GM23338 (cell line): ENCODE results near the gene R3HDM2. TPM values are rescaled to one million over a fixed set of nuclear protein-coding genes. Genes with fewer than 3 reads are reported as not detected.

Experiments
- ATAC-seq: fragments of 200-7000 bp; cut with Tn5 transposase; 3 replicates; pipeline ENCODE4 v1.9.1; 2020
- DNase-seq: peaks from one replicate; pipeline ENCODE4 v3.0.0-alpha.2; 2015; ENCODE audit warnings: low spot score
- H2AFZ ChIP-seq: fragments of 200-600 bp; sonication (generic); 2 replicates; pipeline ENCODE4 v1.8.0; 2016; ENCODE audit warnings: antibody characterized with exemption, mild to moderate bottlenecking, moderate library complexity
- H3F3A ChIP-seq: fragments of 200-600 bp; sonication (generic); replicated peaks from 2 replicates; pipeline ENCODE4 v1.8.0; 2017; ENCODE audit warnings: antibody characterized with exemption, mixed run types, low read depth
- H3K27ac ChIP-seq: fragments of 200-600 bp; sonication (generic); 2 replicates; pipeline ENCODE4 v1.6.1; 2016; ENCODE audit warnings: low read depth
- H3K27me3 ChIP-seq: fragments of 200-600 bp; sonication (generic); 2 replicates; pipeline ENCODE4 v1.8.0; 2016; ENCODE audit warnings: mild to moderate bottlenecking, mixed run types, moderate library complexity; ENCODE audit not compliant: insufficient read depth
- H3K36me3 ChIP-seq: fragments of 200-600 bp; sonication (generic); 2 replicates; pipeline ENCODE4 v1.8.0; 2016; ENCODE audit warnings: mild to moderate bottlenecking; ENCODE audit not compliant: insufficient read depth
- H3K4me1 ChIP-seq: fragments of 200-600 bp; sonication (generic); 2 replicates; pipeline ENCODE4 v1.8.0; 2016; ENCODE audit warnings: mild to moderate bottlenecking, moderate library complexity; ENCODE audit not compliant: insufficient read depth
- H3K4me2 ChIP-seq: fragments of 200-600 bp; sonication (generic); 2 replicates; pipeline ENCODE4 v1.7.1; 2017; ENCODE audit warnings: mixed run types
- H3K4me3 ChIP-seq: fragments of 200-600 bp; sonication (generic); 2 replicates; pipeline ENCODE4 v1.6.1; 2016; ENCODE audit warnings: mixed run types
- H3K79me2 ChIP-seq: fragments of 200-600 bp; sonication (generic); replicated peaks from 2 replicates; pipeline ENCODE4 v1.8.0; 2017; ENCODE audit warnings: mild to moderate bottlenecking; ENCODE audit not compliant: insufficient read depth
- H3K9me2 ChIP-seq: fragments of 200-600 bp; sonication (generic); 2 replicates; pipeline ENCODE4 v1.8.0; 2017; ENCODE audit not compliant: insufficient read depth
- H4K20me1 ChIP-seq: fragments of 200-600 bp; sonication (generic); replicated peaks from 2 replicates; pipeline ENCODE4 v1.8.0; 2017; ENCODE audit warnings: mild to moderate bottlenecking; ENCODE audit not compliant: insufficient read depth
- H3K27ac Mint-ChIP-seq: 2 replicates; pipeline ENCODE4 v1.8.0; 2020; ENCODE audit warnings: inconsistent platforms, mild to moderate bottlenecking, moderate library complexity, mixed read lengths
- H3K27me3 Mint-ChIP-seq: 3 replicates; pipeline ENCODE4 v1.8.0; 2022; ENCODE audit warnings: low read depth, mild to moderate bottlenecking, moderate library complexity, mixed read lengths, inconsistent platforms; ENCODE audit not compliant: insufficient read depth, poor library complexity
- H3K36me3 Mint-ChIP-seq: 3 replicates; pipeline ENCODE4 v1.8.0; 2021; ENCODE audit warnings: low read depth, mild to moderate bottlenecking, inconsistent platforms, moderate library complexity, mixed read lengths
- H3K4me1 Mint-ChIP-seq: 3 replicates; pipeline ENCODE4 v1.8.0; 2020; ENCODE audit warnings: mild to moderate bottlenecking, inconsistent platforms, mixed read lengths
- H3K4me3 Mint-ChIP-seq: 3 replicates; pipeline ENCODE4 v1.8.0; 2021; ENCODE audit warnings: moderate library complexity, mild to moderate bottlenecking, inconsistent platforms, mixed read lengths
- H3K9me3 Mint-ChIP-seq: 3 replicates; pipeline ENCODE4 v1.8.0; 2020; ENCODE audit warnings: moderate library complexity, mild to moderate bottlenecking, inconsistent platforms, mixed read lengths
- EZH2phosphoT487 ChIP-seq: fragments of 200-600 bp; sonication (generic); IDR thresholded peaks from one replicate; pipeline ENCODE4 v1.8.1; 2018; ENCODE audit warnings: antibody characterized with exemption; ENCODE audit not compliant: unreplicated experiment
- NANOG ChIP-seq: IDR thresholded peaks from 2 replicates; pipeline ENCODE4 v1.6.1; 2016; ENCODE audit warnings: antibody characterized with exemption, borderline replicate concordance
- POLR2AphosphoS5 ChIP-seq: IDR thresholded peaks from 2 replicates; pipeline ENCODE4 v1.6.1; 2016; ENCODE audit warnings: antibody characterized with exemption, low read depth
- polyA plus RNA-seq: library from polyadenylated mRNA; unstranded; fragments of >200 nt; fragmentation: Nextera tagmentation; extraction: Ambion mirVana; gene quantifications from 2 replicates; pipeline ENCODE4 v1.2.1, GENCODE V29; 2016
- total RNA-seq: library from RNA; depleted of rRNA; stranded (reverse); fragments of >200 nt; shearing (Covaris generic); gene quantifications from 2 replicates; pipeline ENCODE4 v1.2.3, GENCODE V29; 2014
- TF ChIP-seq, protein P1 (sequence below): IDR thresholded peaks from 2 replicates; pipeline ENCODE4 v1.6.1; 2016; ENCODE audit warnings: antibody characterized with exemption
- TF ChIP-seq, protein P2 (sequence below): fragments of 250-450 bp; sonication (Bioruptor Pico); IDR thresholded peaks from 2 replicates; pipeline ENCODE4 v1.5.0; 2020; ENCODE audit warnings: mild to moderate bottlenecking, moderate library complexity
- TF ChIP-seq, protein P3 (sequence below), 2 experiments: fragments of 200-600 bp in 1 of 2; sonication (generic) in 1 of 2; conservative IDR thresholded peaks; 2 replicates each; pipeline versions ENCODE4 v1.5.1 to v1.6.1; 2016 to 2017; ENCODE audit warnings: antibody characterized with exemption in 2 of 2, low read depth in 2 of 2, mild to moderate bottlenecking in 2 of 2, moderate library complexity in 1 of 2

Gene R3HDM2
- total and polyA plus RNA-seq, 2 experiments from 2014 or later, result 9.6 to 19.6 TPM

- TF ChIP-seq, protein P1, sequence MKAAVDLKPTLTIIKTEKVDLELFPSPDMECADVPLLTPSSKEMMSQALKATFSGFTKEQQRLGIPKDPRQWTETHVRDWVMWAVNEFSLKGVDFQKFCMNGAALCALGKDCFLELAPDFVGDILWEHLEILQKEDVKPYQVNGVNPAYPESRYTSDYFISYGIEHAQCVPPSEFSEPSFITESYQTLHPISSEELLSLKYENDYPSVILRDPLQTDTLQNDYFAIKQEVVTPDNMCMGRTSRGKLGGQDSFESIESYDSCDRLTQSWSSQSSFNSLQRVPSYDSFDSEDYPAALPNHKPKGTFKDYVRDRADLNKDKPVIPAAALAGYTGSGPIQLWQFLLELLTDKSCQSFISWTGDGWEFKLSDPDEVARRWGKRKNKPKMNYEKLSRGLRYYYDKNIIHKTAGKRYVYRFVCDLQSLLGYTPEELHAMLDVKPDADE, result no peak
- TF ChIP-seq, protein P2, sequence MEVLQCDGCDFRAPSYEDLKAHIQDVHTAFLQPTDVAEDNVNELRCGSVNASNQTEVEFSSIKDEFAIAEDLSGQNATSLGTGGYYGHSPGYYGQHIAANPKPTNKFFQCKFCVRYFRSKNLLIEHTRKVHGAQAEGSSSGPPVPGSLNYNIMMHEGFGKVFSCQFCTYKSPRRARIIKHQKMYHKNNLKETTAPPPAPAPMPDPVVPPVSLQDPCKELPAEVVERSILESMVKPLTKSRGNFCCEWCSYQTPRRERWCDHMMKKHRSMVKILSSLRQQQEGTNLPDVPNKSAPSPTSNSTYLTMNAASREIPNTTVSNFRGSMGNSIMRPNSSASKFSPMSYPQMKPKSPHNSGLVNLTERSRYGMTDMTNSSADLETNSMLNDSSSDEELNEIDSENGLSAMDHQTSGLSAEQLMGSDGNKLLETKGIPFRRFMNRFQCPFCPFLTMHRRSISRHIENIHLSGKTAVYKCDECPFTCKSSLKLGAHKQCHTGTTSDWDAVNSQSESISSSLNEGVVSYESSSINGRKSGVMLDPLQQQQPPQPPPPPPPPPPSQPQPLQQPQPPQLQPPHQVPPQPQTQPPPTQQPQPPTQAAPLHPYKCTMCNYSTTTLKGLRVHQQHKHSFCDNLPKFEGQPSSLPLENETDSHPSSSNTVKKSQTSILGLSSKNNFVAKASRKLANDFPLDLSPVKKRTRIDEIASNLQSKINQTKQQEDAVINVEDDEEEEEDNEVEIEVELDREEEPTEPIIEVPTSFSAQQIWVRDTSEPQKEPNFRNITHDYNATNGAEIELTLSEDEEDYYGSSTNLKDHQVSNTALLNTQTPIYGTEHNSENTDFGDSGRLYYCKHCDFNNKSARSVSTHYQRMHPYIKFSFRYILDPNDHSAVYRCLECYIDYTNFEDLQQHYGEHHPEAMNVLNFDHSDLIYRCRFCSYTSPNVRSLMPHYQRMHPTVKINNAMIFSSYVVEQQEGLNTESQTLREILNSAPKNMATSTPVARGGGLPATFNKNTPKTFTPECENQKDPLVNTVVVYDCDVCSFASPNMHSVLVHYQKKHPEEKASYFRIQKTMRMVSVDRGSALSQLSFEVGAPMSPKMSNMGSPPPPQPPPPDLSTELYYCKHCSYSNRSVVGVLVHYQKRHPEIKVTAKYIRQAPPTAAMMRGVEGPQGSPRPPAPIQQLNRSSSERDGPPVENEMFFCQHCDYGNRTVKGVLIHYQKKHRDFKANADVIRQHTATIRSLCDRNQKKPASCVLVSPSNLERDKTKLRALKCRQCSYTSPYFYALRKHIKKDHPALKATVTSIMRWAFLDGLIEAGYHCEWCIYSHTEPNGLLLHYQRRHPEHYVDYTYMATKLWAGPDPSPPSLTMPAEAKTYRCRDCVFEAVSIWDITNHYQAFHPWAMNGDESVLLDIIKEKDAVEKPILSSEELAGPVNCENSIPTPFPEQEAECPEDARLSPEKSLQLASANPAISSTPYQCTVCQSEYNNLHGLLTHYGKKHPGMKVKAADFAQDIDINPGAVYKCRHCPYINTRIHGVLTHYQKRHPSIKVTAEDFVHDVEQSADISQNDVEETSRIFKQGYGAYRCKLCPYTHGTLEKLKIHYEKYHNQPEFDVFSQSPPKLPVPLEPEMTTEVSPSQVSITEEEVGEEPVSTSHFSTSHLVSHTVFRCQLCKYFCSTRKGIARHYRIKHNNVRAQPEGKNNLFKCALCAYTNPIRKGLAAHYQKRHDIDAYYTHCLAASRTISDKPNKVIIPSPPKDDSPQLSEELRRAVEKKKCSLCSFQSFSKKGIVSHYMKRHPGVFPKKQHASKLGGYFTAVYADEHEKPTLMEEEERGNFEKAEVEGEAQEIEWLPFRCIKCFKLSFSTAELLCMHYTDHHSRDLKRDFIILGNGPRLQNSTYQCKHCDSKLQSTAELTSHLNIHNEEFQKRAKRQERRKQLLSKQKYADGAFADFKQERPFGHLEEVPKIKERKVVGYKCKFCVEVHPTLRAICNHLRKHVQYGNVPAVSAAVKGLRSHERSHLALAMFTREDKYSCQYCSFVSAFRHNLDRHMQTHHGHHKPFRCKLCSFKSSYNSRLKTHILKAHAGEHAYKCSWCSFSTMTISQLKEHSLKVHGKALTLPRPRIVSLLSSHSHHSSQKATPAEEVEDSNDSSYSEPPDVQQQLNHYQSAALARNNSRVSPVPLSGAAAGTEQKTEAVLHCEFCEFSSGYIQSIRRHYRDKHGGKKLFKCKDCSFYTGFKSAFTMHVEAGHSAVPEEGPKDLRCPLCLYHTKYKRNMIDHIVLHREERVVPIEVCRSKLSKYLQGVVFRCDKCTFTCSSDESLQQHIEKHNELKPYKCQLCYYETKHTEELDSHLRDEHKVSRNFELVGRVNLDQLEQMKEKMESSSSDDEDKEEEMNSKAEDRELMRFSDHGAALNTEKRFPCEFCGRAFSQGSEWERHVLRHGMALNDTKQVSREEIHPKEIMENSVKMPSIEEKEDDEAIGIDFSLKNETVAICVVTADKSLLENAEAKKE (CRISPR knock-in tag), result no peak
- no peak for TF ChIP-seq POLR2AphosphoS5
Observed at GRCh38 chr12:57266681-57267080, 164.2 kb downstream of the R3HDM2 start (continued).

- Histone ChIP-seq H3K79me2 (no peaks in the 10 kb centered on the region), H3K27ac (no peak overlapping the region), H3K4me1 (peaks cover 16% of the 10 kb centered on the region), H3F3A (peaks cover 5% of the 10 kb centered on the region; the same call in 1 of the 2 replicates), H3K36me3 (no peaks in the 10 kb centered on the region), H3K4me2 (no peak overlapping the region), H3K4me3 (no peak overlapping the region), H3K9me2 (no peaks in the 10 kb centered on the region), H4K20me1 (no peaks in the 10 kb centered on the region), H3K27me3 (no peaks in the 10 kb centered on the region), H2AFZ (no peak overlapping the region)
- TF ChIP-seq EZH2phosphoT487, result no peak
- TF ChIP-seq, protein P3, sequence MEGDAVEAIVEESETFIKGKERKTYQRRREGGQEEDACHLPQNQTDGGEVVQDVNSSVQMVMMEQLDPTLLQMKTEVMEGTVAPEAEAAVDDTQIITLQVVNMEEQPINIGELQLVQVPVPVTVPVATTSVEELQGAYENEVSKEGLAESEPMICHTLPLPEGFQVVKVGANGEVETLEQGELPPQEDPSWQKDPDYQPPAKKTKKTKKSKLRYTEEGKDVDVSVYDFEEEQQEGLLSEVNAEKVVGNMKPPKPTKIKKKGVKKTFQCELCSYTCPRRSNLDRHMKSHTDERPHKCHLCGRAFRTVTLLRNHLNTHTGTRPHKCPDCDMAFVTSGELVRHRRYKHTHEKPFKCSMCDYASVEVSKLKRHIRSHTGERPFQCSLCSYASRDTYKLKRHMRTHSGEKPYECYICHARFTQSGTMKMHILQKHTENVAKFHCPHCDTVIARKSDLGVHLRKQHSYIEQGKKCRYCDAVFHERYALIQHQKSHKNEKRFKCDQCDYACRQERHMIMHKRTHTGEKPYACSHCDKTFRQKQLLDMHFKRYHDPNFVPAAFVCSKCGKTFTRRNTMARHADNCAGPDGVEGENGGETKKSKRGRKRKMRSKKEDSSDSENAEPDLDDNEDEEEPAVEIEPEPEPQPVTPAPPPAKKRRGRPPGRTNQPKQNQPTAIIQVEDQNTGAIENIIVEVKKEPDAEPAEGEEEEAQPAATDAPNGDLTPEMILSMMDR (conservative IDR thresholded peaks at IDR 0.05; ENCODE audit: low read depth in 2 of 2), result no peak
- no peak for TF ChIP-seq NANOG
- Mint-ChIP-seq H3K9me3 (no peaks in the 10 kb centered on the region), H3K36me3 (peaks cover 12% of the 10 kb centered on the region), H3K27ac (no peak overlapping the region), H3K27me3 (peaks cover 9% of the 10 kb centered on the region), H3K4me1 (peaks cover 18% of the 10 kb centered on the region), H3K4me3 (no peak overlapping the region)
- DNase-seq, result no peak
- no peak for ATAC-seq
Observed at GRCh38 chr12:57263096-57263495, 167.7 kb downstream of the R3HDM2 start.
